GM12873 (cell line): ENCODE data around the gene CACNA2D3.

ENCODE experiments used
- CTCF ChIP-seq: IDR thresholded peaks from 2 replicates; pipeline ENCODE4 v1.5.1; 2012; ENCODE audit warnings: low read depth, mild to moderate bottlenecking, moderate library complexity, low read length, control low read depth; ENCODE audit not compliant: insufficient read depth; ENCODE audit errors: missing control alignments

The CACNA2D3 gene

GRCh38 chr3:55107187-55107586, 984.8 kb downstream of the CACNA2D3 start:
- TF ChIP-seq CTCF: no peak

- TF ChIP-seq CTCF: no peak
Observed at GRCh38 chr3:55118451-55118850, 996.1 kb downstream of the CACNA2D3 start.

GRCh38 chr3:55119268-55119667, 996.9 kb downstream of the CACNA2D3 start:
- TF ChIP-seq CTCF: no peak

- no peak for TF ChIP-seq CTCF
Observed at GRCh38 chr3:55122312-55122711, 1000.0 kb downstream of the CACNA2D3 start.
